Lung (tissue), 12 donors: Measurements from ENCODE around the gene ZNF581. TPM values are rescaled to one million over a fixed set of nuclear protein-coding genes. Genes with fewer than 3 reads are reported as not detected.

Source experiments
- ATAC-seq: fragments of 200-7000 bp; cut with Tn5 transposase; one replicate; pipeline ENCODE4 v1.9.1; 2020; ENCODE audit warnings: moderate number of reproducible peaks; ENCODE audit not compliant: insufficient read depth, low FRiP score
- DNase-seq, 3 donors: peaks; one replicate each; pipeline ENCODE4 v3.0.0-alpha.2; 2013 to 2017
- H3K27ac ChIP-seq, 2 donors: one replicate each; pipeline ENCODE4 v1.5.1; 2013; ENCODE audit warnings: mild to moderate bottlenecking in 2 of 2, moderate library complexity in 2 of 2, control low read depth in 1 of 2, inconsistent platforms in 1 of 2, low read depth in 1 of 2, low read length in 1 of 2
- H3K27me3 ChIP-seq, 3 donors: one replicate each; pipeline ENCODE4 v1.5.1; 2013; ENCODE audit warnings: low read length in 2 of 3; ENCODE audit not compliant: control insufficient read depth in 3 of 3, insufficient read depth in 3 of 3
- H3K36me3 ChIP-seq, 4 donors: one replicate each; pipeline ENCODE4 v1.5.1; 2013; ENCODE audit warnings: low read length in 4 of 4, mild to moderate bottlenecking in 1 of 4, moderate library complexity in 1 of 4; ENCODE audit not compliant: control insufficient read depth in 4 of 4, insufficient read depth in 4 of 4
- H3K4me1 ChIP-seq, 5 donors: one replicate each; pipeline ENCODE4 v1.5.1; 2013; ENCODE audit warnings: low read length in 5 of 5, mild to moderate bottlenecking in 2 of 5, moderate library complexity in 1 of 5; ENCODE audit not compliant: control insufficient read depth in 5 of 5, insufficient read depth in 5 of 5
- H3K4me3 ChIP-seq: one replicate; pipeline ENCODE4 v1.5.1; 2013; ENCODE audit warnings: mild to moderate bottlenecking, control low read depth, moderate library complexity
- H3K9ac ChIP-seq, 2 donors: one replicate each; pipeline ENCODE4 v1.5.1; 2013; ENCODE audit warnings: low read length in 2 of 2, control low read depth in 1 of 2; ENCODE audit not compliant: insufficient read depth in 1 of 2
- H3K9me3 ChIP-seq, 4 donors: one replicate each; pipeline ENCODE4 v1.5.1; 2013; ENCODE audit warnings: low read length in 3 of 4, mild to moderate bottlenecking in 1 of 4, moderate library complexity in 1 of 4; ENCODE audit not compliant: control insufficient read depth in 4 of 4, insufficient read depth in 3 of 4
- WGBS, 2 donors: extraction: QIAGEN DNeasy Blood & Tissue Kit; methylation state at CpG; one replicate each; pipeline ENCODE4 v1.1.7; 2013; 5-methylcytosine and 5-hydroxymethylcytosine counted together
- polyA plus RNA-seq, 2 donors: library from polyadenylated mRNA; stranded (reverse); fragments of 200-250 nt; gene quantifications; one replicate each; pipeline ENCODE4 v1.2.1, GENCODE V29; 2013
- total RNA-seq, 2 donors: library from RNA; depleted of rRNA in 1 of 2; stranded (reverse); fragments of >200 nt in 1 of 2; gene quantifications; one replicate each; pipeline ENCODE4 v1.2.1, GENCODE V29; 2014 to 2021
- TF ChIP-seq, protein P1 (sequence below): IDR thresholded peaks from 2 replicates; pipeline ENCODE4 v1.5.1; 2012; ENCODE audit warnings: mild to moderate bottlenecking; ENCODE audit errors: control extremely low read depth, extremely low read depth
- donor health status: control.
- donor health status: control.
- donor health status: Bipolar disorder and iron deficiency.
- donor health status: healthy.
- donor health status: DM: yes; HTN: yes; CAD: no.

The ZNF581 gene
- total and polyA plus RNA-seq, 4 donors: 15.0 to 18.1 (median 15.6) TPM

- peak; percentile 97 to 98 (median 98) for DNase-seq
- Histone ChIP-seq H3K4me3 (peak within 1 kb of the TSS; percentile 90), H3K4me1 (peaks cover 3 to 14% (median 11%) of the 10 kb centered on the region in 5 donors), H3K9ac (peak within 1 kb of the TSS; percentile 73 to 93), H3K27me3 (no peaks in the 10 kb centered on the region), H3K9me3 (no peaks in the 10 kb centered on the region), H3K36me3 (peaks cover 0 to 33% (median 23%) of the 10 kb centered on the region in 4 donors), H3K27ac (peak within 1 kb of the TSS; percentile 88 to 95)
- TF ChIP-seq, protein P1, sequence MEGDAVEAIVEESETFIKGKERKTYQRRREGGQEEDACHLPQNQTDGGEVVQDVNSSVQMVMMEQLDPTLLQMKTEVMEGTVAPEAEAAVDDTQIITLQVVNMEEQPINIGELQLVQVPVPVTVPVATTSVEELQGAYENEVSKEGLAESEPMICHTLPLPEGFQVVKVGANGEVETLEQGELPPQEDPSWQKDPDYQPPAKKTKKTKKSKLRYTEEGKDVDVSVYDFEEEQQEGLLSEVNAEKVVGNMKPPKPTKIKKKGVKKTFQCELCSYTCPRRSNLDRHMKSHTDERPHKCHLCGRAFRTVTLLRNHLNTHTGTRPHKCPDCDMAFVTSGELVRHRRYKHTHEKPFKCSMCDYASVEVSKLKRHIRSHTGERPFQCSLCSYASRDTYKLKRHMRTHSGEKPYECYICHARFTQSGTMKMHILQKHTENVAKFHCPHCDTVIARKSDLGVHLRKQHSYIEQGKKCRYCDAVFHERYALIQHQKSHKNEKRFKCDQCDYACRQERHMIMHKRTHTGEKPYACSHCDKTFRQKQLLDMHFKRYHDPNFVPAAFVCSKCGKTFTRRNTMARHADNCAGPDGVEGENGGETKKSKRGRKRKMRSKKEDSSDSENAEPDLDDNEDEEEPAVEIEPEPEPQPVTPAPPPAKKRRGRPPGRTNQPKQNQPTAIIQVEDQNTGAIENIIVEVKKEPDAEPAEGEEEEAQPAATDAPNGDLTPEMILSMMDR: no peak
- ATAC-seq: peak; percentile 89
- 0 to 1% methylated on average over 56 to 101 of the region's 101 CpGs for WGBS, 2 donors
Measured at GRCh38 chr19:55674841-55675660, 31.6 kb downstream of the ZNF581 start, which contains the start of gene EPN1. TSS of gene EPN1 (plus strand) at chr19:55675226. CDS start at chr19:55678628, 3,402 bp downstream.

- ATAC-seq (no peak), DNase-seq (no peak)
- Histone ChIP-seq H3K9me3 (no peaks in the 10 kb centered on the region), H3K9ac (peak overlapping the region; percentile 73 to 93), H3K4me1 (peaks cover 3 to 14% (median 11%) of the 10 kb centered on the region in 5 donors), H3K27me3 (no peaks in the 10 kb centered on the region), H3K4me3 (peak overlapping the region; percentile 90), H3K27ac (peak overlapping the region; percentile 88 to 95), H3K36me3 (peaks cover 0 to 33% (median 21%) of the 10 kb centered on the region in 4 donors)
- 12 to 18% methylated on average over 16 of the region's 16 CpGs for WGBS, 2 donors
- TF ChIP-seq, protein P1: no peak
Measured at GRCh38 chr19:55675661-55676354, 32.4 kb downstream of the ZNF581 start.

GRCh38 chr19:55676383-55676782 lies 32.9 kb downstream of the ZNF581 start:
- Histone ChIP-seq H3K27ac (no peak overlapping the region), H3K4me3 (no peak overlapping the region), H3K9me3 (no peaks in the 10 kb centered on the region), H3K36me3 (peaks cover 0 to 34% (median 24%) of the 10 kb centered on the region in 4 donors), H3K9ac (peak overlapping the region; percentile 73 to 93), H3K27me3 (no peaks in the 10 kb centered on the region), H3K4me1 (peaks cover 3 to 14% (median 11%) of the 10 kb centered on the region in 5 donors)
- 65 to 82% methylated on average over 5 of the region's 5 CpGs for WGBS, 2 donors
- ATAC-seq (no peak), DNase-seq (no peak)
- TF ChIP-seq, protein P1: no peak
